SK-N-SH treated with all-trans-retinoic acid at 6 μM for 48 hours (cell line): ENCODE measurements around the gene CRTC3.
A peak's percentile ranks its signal among the peaks of the same experiment; 100 is the strongest.

Source experiments
- ATAC-seq: fragments of 200-7000 bp; cut with Tn5 transposase; 3 replicates; pipeline ENCODE4 v1.9.1; 2020; ENCODE audit warnings: mild to moderate bottlenecking, moderate library complexity
- ARNTL ChIP-seq: fragments of 450-650 bp; formaldehyde crosslinking; IDR thresholded peaks from 2 replicates; pipeline ENCODE4 v1.5.0; 2020; ENCODE audit warnings: low read depth, mild to moderate bottlenecking, moderate library complexity, borderline replicate concordance
- BACH2 ChIP-seq: fragments of 250-450 bp; sonication (Bioruptor Pico); IDR thresholded peaks from 2 replicates; pipeline ENCODE4 v1.9.0; 2021; ENCODE audit warnings: mild to moderate bottlenecking, borderline replicate concordance
- CREB5 ChIP-seq: fragments of 250-450 bp; sonication (Bioruptor Pico); IDR thresholded peaks from 2 replicates; pipeline ENCODE4 v1.5.1; 2020; ENCODE audit warnings: low read depth, mild to moderate bottlenecking, moderate library complexity
- CSDC2 ChIP-seq: fragments of 250-450 bp; sonication (Bioruptor Pico); IDR thresholded peaks from 2 replicates; pipeline ENCODE4 v1.5.0; 2020; ENCODE audit warnings: mild to moderate bottlenecking, moderate library complexity
- CSRNP3 ChIP-seq: fragments of 250-450 bp; sonication (Bioruptor Pico); IDR thresholded peaks from 2 replicates; pipeline ENCODE4 v1.5.1; 2021; ENCODE audit warnings: mild to moderate bottlenecking, moderate library complexity
- ESRRG ChIP-seq: fragments of 250-450 bp; sonication (Bioruptor Pico); IDR thresholded peaks from 2 replicates; pipeline ENCODE4 v1.6.1; 2021; ENCODE audit warnings: mild to moderate bottlenecking
- GLIS3 ChIP-seq: fragments of 250-450 bp; sonication (Bioruptor Pico); IDR thresholded peaks from 2 replicates; pipeline ENCODE4 v1.5.0; 2020; ENCODE audit warnings: mild to moderate bottlenecking, moderate library complexity
- ISL1 ChIP-seq: fragments of 250-450 bp; sonication (Bioruptor Pico); IDR thresholded peaks from 2 replicates; pipeline ENCODE4 v2.1.2; 2022; ENCODE audit warnings: mild to moderate bottlenecking, moderate library complexity
- OSR1 ChIP-seq: fragments of 250-450 bp; sonication (Bioruptor Pico); IDR thresholded peaks from 2 replicates; pipeline ENCODE4 v1.8.0; 2022; ENCODE audit warnings: moderate library complexity, mild to moderate bottlenecking, inconsistent platforms
- POU6F1 ChIP-seq: fragments of 250-450 bp; sonication (Bioruptor Pico); IDR thresholded peaks from 2 replicates; pipeline ENCODE4 v1.8.0; 2021; ENCODE audit warnings: low read depth, mild to moderate bottlenecking, moderate library complexity, borderline replicate concordance
- PPARA ChIP-seq: fragments of 250-450 bp; sonication (Bioruptor Pico); IDR thresholded peaks from 2 replicates; pipeline ENCODE4 v1.5.0; 2020; ENCODE audit warnings: mild to moderate bottlenecking, borderline replicate concordance
- RARB ChIP-seq: fragments of 250-450 bp; sonication (Bioruptor Pico); IDR thresholded peaks from 2 replicates; pipeline ENCODE4 v1.8.0; 2021; ENCODE audit warnings: mild to moderate bottlenecking, moderate library complexity
- SNAI2 ChIP-seq: fragments of 250-450 bp; sonication (Bioruptor Pico); IDR thresholded peaks from 2 replicates; pipeline ENCODE4 v1.5.0; 2020; ENCODE audit warnings: mild to moderate bottlenecking, moderate library complexity
- TCF4 ChIP-seq: fragments of 250-450 bp; sonication (Bioruptor Pico); IDR thresholded peaks from 2 replicates; pipeline ENCODE4 v1.8.0; 2021; ENCODE audit warnings: mild to moderate bottlenecking, moderate library complexity, borderline replicate concordance
- TOX ChIP-seq: fragments of 250-450 bp; sonication (Bioruptor Pico); IDR thresholded peaks from 2 replicates; pipeline ENCODE4 v1.8.0; 2021; ENCODE audit warnings: mild to moderate bottlenecking, moderate library complexity, borderline replicate concordance
- TSHZ2 ChIP-seq: fragments of 250-450 bp; sonication (Bioruptor Pico); IDR thresholded peaks from 2 replicates; pipeline ENCODE4 v1.5.0; 2020; ENCODE audit warnings: mild to moderate bottlenecking, moderate library complexity
- ZC3H10 ChIP-seq: fragments of 250-450 bp; sonication (Bioruptor Pico); IDR thresholded peaks from 2 replicates; pipeline ENCODE4 v1.5.1; 2021; ENCODE audit warnings: mild to moderate bottlenecking, moderate library complexity
- ZFP3 ChIP-seq: fragments of 250-450 bp; sonication (Bioruptor Pico); IDR thresholded peaks from 2 replicates; pipeline ENCODE4 v1.5.0; 2020; ENCODE audit warnings: mild to moderate bottlenecking, moderate library complexity
- ZFP30 ChIP-seq: fragments of 450-650 bp; formaldehyde crosslinking; IDR thresholded peaks from 2 replicates; pipeline ENCODE4 v1.5.0; 2022; ENCODE audit warnings: mild to moderate bottlenecking, moderate library complexity
- ZNF565 ChIP-seq: fragments of 450-650 bp; formaldehyde crosslinking; conservative IDR thresholded peaks from 2 replicates; pipeline ENCODE4 v1.5.0; 2020; ENCODE audit warnings: low read depth, mild to moderate bottlenecking, moderate library complexity
- ZNF70 ChIP-seq: fragments of 450-650 bp; formaldehyde crosslinking; IDR thresholded peaks from 2 replicates; pipeline ENCODE4 v1.5.0; 2020; ENCODE audit warnings: mild to moderate bottlenecking, moderate library complexity
- ZNF8 ChIP-seq: fragments of 450-650 bp; formaldehyde crosslinking; IDR thresholded peaks from 2 replicates; pipeline ENCODE4 v1.5.0; 2020; ENCODE audit warnings: mild to moderate bottlenecking, moderate library complexity

The CRTC3 gene

GRCh38 chr15:90553248-90553745 is 23.6 kb downstream of the CRTC3 start:
- ATAC-seq: peak; percentile 21
- no peak for TF ChIP-seq ZNF70 (CRISPR knock-in tag)
- no peak for TF ChIP-seq ARNTL (CRISPR knock-in tag)
- no peak for TF ChIP-seq RARB (CRISPR knock-in tag)
- no peak for TF ChIP-seq BACH2 (CRISPR knock-in tag)
- no peak for TF ChIP-seq PPARA (CRISPR knock-in tag)
- TF ChIP-seq, all 23 proteins: peak for 0

GRCh38 chr15:90557186-90558084 is 27.7 kb downstream of the CRTC3 start:
- ATAC-seq: peak; percentile 66
- TF ChIP-seq CSDC2 (CRISPR knock-in tag) (peak; percentile 19; the same call in 1 of the 2 replicates), CSRNP3 (CRISPR knock-in tag) (no peak)

GRCh38 chr15:90558171-90558573 is 28.4 kb downstream of the CRTC3 start:
- peak; percentile 47 for ATAC-seq

GRCh38 chr15:90559119-90559518 is 29.4 kb downstream of the CRTC3 start:
- no peak for TF ChIP-seq RARB (CRISPR knock-in tag)
- no peak for ATAC-seq

More at GRCh38 chr15:90558171-90558573, 28.4 kb downstream of the CRTC3 start:
- TF ChIP-seq GLIS3 (CRISPR knock-in tag): no peak
- 0 out of 2 replicates have a peak, but pooled peaks have one; percentile 13 for TF ChIP-seq CREB5 (CRISPR knock-in tag)

GRCh38 chr15:90560229-90560776 is 30.6 kb downstream of the CRTC3 start:
- peak; percentile 89 for ATAC-seq
- peak; percentile 99 for TF ChIP-seq TSHZ2 (CRISPR knock-in tag)
- no peak for TF ChIP-seq ZFP30 (CRISPR knock-in tag)
- no peak for TF ChIP-seq ZNF70 (CRISPR knock-in tag)
- no peak for TF ChIP-seq ARNTL (CRISPR knock-in tag)
- TF ChIP-seq ZNF565 (CRISPR knock-in tag): no peak
- TF ChIP-seq BACH2 (CRISPR knock-in tag): no peak
- 0 out of 2 replicates have a peak, but pooled peaks have one; percentile 35 for TF ChIP-seq CSRNP3 (CRISPR knock-in tag)
- TF ChIP-seq GLIS3 (CRISPR knock-in tag): peak; percentile 88; the same call in 1 of the 2 replicates
- no peak for TF ChIP-seq OSR1 (CRISPR knock-in tag)
- no peak for TF ChIP-seq ESRRG
- no peak for TF ChIP-seq TOX (CRISPR knock-in tag)
- no peak for TF ChIP-seq RARB (CRISPR knock-in tag)
- no peak for TF ChIP-seq ZNF8 (CRISPR knock-in tag)
- 0 out of 2 replicates have a peak, but pooled peaks have one; percentile 17 for TF ChIP-seq ZFP3 (CRISPR knock-in tag)
- TF ChIP-seq ISL1 (CRISPR knock-in tag): peak; percentile 79
- peak; percentile 95 for TF ChIP-seq TCF4 (CRISPR knock-in tag)
- peak; percentile 44; the same call in 1 of the 2 replicates for TF ChIP-seq CSDC2 (CRISPR knock-in tag)
- no peak for TF ChIP-seq PPARA (CRISPR knock-in tag)
- no peak for TF ChIP-seq ZC3H10
- 0 out of 2 replicates have a peak, but pooled peaks have one; percentile 39 for TF ChIP-seq SNAI2 (CRISPR knock-in tag)
- TF ChIP-seq CREB5 (CRISPR knock-in tag): peak; percentile 69; the same call in 1 of the 2 replicates
- TF ChIP-seq POU6F1 (CRISPR knock-in tag): no peak
